H54 (cell line): ENCODE results near the gene SGIP1.

Source experiments
- DNase-seq: peaks from one replicate; pipeline ENCODE4 v3.0.0; 2011; ENCODE audit warnings: low spot score, mixed read lengths; ENCODE audit not compliant: insufficient read length
- FAIRE-seq: peaks from 3 replicates; lab custom pipeline; 2011; peaks lifted over from hg19 to GRCh38; lab: Jason Lieb, UNC
- POLR2A ChIP-seq: IDR thresholded peaks from 2 replicates; pipeline ENCODE4 v1.6.1; 2011; ENCODE audit warnings: low read depth, mild to moderate bottlenecking, low read length

Gene SGIP1

GRCh38 chr1:66623812-66624211 is 89.9 kb downstream of the SGIP1 start:
- TF ChIP-seq POLR2A, result no peak
- FAIRE-seq (peak; percentile 33), DNase-seq (no peak)

GRCh38 chr1:66624412-66625060 is 90.6 kb downstream of the SGIP1 start:
- TF ChIP-seq POLR2A, result no peak
- DNase-seq, result no peak
- FAIRE-seq, result peak; percentile 20

- TF ChIP-seq POLR2A, result no peak
- no peak for FAIRE-seq
Measured at GRCh38 chr1:66626261-66626660, 92.3 kb downstream of the SGIP1 start.

GRCh38 chr1:66628926-66629325 is 95.0 kb downstream of the SGIP1 start:
- TF ChIP-seq POLR2A, result no peak
- no peak for FAIRE-seq
- no peak for DNase-seq

More at GRCh38 chr1:66626261-66626660, 92.3 kb downstream of the SGIP1 start:
- no peak for DNase-seq

GRCh38 chr1:66633159-66633558 is 99.2 kb downstream of the SGIP1 start:
- no peak for TF ChIP-seq POLR2A
- DNase-seq, result no peak
- FAIRE-seq, result no peak

DNA sequence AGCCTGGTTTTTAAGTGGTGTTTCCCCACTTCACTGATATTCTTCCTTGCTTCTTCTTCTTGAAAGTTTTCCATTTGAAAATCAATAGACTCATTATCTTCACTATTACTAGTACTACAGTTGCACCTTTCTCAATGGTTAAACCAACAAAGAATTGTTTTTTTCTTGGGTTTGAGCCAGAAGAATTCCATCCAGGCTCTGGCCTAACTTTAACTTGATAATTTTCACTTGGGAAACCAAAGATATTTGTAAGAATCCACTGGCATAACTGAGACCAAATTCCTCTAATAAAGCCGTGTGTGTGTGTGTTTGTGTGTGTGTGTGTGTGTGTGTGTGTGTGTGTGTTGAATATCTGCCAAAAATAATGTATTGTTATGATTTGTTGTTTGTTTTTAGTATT is 103.2 kb downstream of the SGIP1 start:
- FAIRE-seq, result no peak
- no peak for TF ChIP-seq POLR2A
- DNase-seq, result no peak

DNA sequence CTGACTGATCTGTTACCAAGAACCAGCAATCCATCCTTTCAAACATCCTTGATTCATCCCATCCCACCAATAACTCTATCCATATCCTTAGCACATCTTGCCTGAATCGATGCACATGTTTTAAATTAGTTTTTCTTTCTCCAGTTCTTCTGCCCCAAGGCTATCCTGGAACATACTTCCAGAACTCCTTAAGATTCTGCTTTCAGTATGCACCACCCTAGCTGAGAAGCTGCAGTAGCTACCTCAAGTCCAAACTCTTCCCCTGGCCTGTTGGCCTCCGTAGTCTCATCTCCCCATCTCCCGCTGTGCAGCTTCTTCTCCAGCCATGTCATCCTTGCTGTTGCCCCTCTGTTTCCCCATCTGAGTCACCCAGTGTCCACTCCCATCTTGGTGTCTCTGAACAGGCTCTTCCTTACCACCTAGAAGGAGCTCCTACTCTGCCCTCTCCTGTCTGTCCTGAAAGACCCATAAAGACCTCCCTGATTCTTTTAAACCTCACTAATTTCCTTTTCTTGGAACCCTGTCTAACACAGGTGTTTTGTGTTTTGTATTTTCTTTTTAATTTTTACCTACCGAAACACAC is 108.0 kb downstream of the SGIP1 start:
- no peak for TF ChIP-seq POLR2A
- FAIRE-seq (no peak), DNase-seq (no peak)

- FAIRE-seq (peak; percentile 30), DNase-seq (no peak)
- no peak for TF ChIP-seq POLR2A
Measured at GRCh38 chr1:66642992-66643391, 109.0 kb downstream of the SGIP1 start.

DNA sequence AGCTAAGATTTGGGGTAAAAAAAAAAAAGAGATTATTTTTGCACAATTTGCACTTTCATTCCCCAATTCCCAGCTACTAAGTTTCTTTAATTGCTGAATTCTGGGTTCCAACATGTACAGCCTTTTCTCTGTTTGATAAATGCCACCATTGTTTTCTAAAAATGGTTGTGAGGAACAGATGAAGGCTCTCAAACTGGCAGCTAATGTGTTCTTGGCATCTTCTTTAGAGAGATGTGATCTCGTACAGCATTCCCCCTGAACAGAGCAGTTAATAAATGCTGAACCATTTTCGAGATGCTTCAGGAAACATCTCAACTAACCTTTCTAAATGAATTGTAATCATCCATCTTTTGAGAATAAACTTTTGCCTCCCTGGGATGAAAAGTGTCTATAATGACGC is 110.4 kb downstream of the SGIP1 start:
- DNase-seq (no peak), FAIRE-seq (no peak)
- TF ChIP-seq POLR2A, result no peak

GRCh38 chr1:66648901-66649595 is 115.1 kb downstream of the SGIP1 start:
- no peak for DNase-seq
- no peak for TF ChIP-seq POLR2A
- FAIRE-seq, result no peak

DNA sequence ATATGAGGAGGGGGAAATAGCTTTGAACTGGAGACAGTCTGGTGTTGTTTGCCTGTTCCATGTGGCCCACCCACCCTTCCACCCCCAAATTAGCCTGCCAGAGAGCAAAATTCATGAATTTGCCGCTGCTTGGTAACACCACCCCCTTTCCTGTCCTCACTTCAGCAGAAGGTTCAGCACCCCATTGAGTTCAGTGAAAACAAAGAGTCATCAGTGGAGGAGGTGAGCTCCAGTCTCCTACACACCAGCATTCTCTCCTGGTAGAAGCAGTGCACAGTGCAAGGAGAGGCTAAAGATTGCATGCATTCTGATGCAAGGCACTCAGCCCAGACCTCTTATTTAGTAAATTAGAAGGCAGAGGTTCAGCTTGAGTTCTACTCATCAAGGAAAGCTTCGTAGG is 118.6 kb downstream of the SGIP1 start:
- peak; percentile 6 for FAIRE-seq
- DNase-seq, result no peak
- TF ChIP-seq POLR2A, result no peak

DNA sequence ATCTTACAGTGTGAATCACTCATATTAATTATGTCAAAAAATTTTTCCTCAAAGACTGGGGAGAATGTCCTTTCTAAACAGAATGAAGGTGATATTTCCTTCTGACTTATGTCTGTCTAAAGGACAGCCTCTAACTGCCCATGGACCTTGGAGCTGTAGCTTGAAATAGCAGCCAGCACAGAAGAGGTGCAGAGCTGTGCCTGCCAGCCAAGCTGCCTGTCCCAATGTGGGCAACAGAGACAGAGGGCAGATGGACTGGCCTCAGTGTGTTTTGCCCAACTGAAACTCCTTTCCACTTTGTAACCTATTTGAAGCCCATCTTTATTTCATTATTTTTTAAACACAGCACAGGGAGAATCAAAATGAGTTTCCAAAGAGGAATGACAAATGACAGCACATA is 120.7 kb downstream of the SGIP1 start:
- no peak for FAIRE-seq
- DNase-seq, result no peak
- TF ChIP-seq POLR2A, result no peak

GRCh38 chr1:66671455-66671854 is 137.5 kb downstream of the SGIP1 start:
- no peak for TF ChIP-seq POLR2A
- DNase-seq (no peak), FAIRE-seq (no peak)

DNA sequence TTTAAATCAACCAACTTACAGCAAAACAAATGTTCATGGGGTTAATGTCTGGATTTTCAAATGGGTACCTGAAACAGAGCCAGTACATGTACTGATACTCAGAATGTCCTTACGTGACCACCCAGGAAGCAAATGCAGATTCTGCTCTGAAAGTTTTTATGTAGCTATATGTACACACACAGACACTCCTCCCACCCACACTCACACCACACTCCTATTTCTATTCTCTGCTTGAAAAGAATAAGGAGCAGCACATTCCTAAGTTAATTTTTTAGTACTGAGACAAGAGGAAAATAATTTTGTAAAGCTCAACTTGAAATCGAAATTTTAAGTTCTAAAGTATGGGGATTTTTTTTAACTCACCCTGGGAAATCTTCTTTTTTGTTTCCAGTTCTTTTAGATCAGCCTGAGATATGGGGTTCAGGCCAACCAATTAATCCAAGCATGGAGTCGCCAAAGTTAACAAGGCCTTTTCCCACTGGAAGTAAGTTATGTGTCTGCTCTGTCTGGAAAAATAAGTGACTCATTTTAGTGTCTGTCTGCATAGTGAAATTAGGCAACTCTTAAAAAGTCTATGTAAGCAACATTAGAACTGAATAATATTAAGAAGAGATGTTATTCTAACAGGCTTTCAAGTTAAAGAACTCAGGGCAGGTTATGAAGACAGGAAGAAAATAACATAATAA is 142.8 kb downstream of the SGIP1 start:
- FAIRE-seq, result peak; percentile 48
- DNase-seq, result no peak
- TF ChIP-seq POLR2A, result no peak
